HG03064 (cell line): ENCODE results near the gene USP12.

Experiments used
- ATAC-seq: cut with Tn5 transposase; IDR thresholded peaks from one replicate; pipeline ENCODE4 v1.9.1; 2021; ENCODE audit warnings: low read depth; ENCODE audit not compliant: unreplicated experiment

USP12 gene

DNA sequence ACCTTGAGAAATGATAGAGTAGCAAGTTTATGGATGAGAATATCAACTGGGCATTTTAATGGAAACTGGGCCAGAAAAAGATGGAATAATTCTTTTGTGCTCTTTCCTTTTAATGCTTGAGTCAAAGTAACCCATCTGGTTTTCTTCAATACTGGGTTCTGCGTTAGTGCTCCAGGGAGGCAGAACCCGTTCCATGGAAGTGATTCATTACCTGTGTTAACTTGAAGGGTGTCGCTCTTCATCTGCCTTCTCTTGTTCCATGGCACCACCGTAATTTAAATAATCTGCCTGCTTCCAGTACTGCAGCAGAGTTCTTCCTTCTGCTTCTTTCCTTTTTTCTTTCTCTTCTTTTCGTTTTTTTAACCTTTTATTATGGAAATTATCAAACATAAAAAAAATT, 14.7 kb upstream of the USP12 start:
- no peak for ATAC-seq

DNA sequence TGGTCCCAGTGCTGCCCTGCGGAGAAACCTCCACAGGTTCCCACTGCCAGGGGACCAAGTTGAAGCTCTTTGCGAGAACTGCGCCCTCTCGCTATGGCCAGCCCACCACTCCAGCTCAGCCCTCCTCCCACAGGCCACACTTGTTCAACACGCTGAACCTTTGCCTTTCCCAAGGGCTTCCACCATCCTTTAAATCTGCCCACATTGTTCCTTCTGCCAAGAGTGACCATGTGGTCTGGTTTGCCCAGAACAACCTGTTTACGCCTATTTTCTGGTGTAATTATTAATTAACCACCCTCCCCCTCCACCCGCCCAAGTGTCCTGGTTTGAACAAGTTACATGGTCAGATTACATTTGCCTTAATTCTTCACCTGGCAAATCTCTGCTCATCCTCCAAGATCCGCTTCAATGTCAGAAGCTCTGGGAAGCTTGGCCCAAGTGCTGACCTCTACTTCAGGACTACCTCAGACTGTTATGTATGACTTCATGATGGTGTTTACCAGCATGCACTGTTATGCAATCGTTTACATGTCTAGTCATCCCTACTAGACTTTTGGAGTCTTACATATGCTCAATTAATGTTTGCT, 12.0 kb upstream of the USP12 start:
- no peak for ATAC-seq

GRCh38 chr13:27182844-27183497, 11.4 kb upstream of the USP12 start:
- no peak for ATAC-seq

DNA sequence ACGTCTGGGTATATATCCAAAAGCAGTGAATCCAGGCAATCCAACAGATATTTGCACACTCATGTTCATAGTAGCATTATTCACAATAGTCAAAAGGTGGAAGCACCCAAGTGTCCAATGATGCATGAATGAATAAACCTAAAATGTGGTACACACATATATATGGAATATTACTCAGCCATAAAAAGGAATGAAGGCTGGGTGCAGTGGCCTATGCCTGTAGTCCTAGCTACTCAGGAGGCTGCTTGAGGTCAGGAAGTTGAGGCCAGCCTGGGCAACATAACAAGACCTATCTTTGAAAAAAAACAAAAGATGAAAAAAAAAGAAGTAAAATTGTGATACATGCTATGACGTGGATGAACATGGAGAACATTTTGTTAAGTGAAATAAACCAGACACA, 10.4 kb upstream of the USP12 start:
- ATAC-seq, result no peak

- no peak for ATAC-seq
Measured at GRCh38 chr13:27177852-27178251, 6.2 kb upstream of the USP12 start.

DNA sequence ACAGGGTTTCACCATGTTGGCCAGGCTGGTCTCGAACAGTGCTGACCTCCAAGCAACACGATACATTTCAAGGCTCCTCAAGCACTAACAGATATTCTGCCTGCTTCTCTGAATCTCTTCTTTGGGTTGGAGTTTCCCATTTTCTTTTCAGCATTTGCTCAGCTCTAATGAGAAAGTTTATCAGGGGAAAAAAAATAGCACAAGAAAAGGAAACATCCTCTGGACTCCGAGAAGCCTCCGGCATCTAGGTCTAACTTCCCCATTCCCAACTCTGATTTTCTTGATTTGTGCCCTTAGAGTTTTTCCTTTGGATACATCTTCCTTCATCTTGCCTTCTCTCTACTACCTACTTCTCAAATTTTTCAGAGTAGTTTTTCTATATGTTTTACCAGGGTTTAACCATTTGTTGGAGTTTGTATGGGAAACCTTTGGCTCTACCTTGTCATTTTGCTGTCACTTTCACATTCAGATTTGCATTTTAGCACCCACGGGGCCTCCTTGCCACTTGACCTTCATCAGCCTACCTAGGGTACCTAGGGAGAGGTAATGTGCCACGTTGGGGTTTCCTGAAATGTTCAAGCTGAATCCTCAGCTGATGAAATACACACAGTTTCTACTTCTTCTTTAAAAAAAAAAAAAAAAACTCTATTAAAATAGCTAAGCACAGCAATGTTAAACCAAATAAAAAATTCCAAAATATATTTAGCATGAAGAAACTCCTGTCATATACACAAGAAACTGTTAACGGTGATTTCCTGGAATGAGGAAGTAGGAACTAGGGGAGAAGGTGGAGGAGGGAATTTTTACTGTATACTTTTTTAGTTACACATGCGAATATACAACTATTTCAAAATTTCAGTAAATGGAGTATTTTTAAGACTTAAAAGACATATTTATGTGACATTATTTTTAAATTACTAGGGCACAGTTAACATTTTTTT, 5.1 kb upstream of the USP12 start:
- ATAC-seq, result no peak

DNA sequence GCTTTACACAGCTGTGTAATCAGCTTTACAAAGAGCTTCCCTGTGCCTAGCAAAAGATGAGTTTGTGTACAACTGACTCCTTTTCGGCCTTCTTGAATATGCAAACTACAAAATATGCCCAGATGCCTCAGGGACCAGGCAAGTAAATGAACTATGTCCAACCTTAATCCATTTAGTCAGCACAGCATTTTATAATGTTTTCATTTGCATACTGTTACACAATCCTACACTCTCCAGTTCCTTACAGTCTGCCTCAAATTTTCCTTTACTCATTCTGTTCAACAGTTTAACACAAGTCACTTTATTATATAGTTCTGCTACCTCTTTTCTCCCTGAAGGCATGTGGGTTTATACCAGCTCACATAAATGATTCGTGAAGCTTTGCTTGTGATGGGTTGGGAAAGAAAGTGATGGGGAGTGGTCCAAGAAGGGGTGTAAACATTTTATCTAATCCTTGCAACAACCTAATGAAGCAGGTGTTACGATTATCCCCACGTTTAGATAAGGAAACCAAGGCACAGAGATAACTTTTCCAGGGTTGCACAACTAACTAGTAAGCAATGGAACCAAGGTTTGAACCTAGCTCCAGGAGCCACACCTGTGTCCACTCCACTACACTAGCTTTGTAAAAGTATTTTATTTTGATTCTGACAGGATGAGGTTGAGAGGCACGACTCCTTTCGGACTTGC, 3.3 kb upstream of the USP12 start:
- ATAC-seq, result no peak

DNA sequence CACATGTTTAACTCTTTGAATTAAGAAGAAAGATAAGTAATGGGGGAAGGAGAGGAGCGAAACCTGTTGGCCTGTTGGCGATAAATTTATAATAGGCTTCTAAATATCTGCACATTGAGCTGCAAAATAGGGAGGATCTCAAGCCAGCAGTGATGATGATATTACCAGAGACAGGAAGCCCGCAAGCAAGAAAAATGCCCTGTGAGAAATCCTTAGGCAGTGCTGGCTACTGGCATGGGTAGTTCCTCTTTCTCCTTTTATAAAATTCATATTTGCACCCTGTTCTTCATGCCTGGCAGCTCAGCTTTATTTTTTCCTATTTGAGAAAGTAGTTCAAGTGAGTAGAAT, 858 bp upstream of the USP12 start:
- no peak for ATAC-seq

- ATAC-seq, result peak; percentile 54
Measured at GRCh38 chr13:27171827-27172494, 350 bp upstream of the USP12 start.

GRCh38 chr13:27170516-27171243, 931 bp downstream of the USP12 start:
- ATAC-seq, result peak; percentile 1

DNA sequence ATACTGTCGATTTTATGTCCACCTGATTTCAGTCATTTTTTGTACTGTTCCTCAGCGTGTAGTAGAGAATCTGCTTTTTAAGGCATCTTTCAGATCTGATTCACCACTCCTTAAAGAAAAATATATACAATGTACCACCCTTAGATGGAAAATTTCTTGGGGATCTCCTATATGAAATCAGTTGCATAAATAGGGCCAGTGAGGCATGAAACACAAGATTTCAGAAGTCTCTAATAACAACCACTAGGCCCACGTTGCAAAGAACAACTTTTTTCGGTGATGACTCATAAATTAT, 1.4 kb downstream of the USP12 start:
- ATAC-seq, result no peak

DNA sequence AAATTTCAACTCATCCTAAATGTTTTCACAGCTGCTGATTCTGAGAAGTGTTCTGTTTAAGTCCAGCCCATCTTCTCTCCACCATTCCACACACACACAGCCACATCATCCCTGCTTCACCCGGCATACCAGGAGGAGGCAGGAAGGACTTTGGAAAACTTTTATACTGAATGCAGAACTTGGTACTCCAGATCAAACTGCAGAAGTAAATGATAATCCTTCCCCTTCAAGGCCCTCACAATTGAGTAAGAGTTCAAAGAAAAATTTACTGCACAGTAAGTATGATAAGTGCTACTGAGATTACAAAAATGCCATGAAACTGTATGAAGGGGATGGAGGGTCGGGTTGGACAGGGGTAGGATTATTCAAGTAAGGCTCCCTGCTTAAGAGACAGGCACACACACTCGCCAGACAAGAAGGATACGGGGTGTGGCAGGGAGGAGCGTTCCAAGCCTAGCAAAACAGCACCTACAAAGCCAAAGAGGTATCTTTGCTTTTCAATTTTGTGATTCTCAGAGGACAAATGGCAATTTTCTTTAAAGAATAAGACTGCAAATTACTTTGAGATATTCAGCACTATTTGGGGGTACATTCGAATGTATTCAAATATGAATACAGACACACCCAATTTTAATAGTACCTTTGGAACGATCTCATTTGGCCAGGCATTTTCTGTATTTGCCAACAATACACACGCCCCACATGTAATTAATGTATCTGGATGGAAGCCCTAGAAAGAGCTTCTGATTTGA, 2.5 kb downstream of the USP12 start:
- no peak for ATAC-seq

GRCh38 chr13:27168086-27168485, 3.5 kb downstream of the USP12 start:
- no peak for ATAC-seq

- ATAC-seq, result no peak
Measured at GRCh38 chr13:27166313-27166712, 5.3 kb downstream of the USP12 start.

- no peak for ATAC-seq
Measured at GRCh38 chr13:27161980-27162379, 9.6 kb downstream of the USP12 start.

DNA sequence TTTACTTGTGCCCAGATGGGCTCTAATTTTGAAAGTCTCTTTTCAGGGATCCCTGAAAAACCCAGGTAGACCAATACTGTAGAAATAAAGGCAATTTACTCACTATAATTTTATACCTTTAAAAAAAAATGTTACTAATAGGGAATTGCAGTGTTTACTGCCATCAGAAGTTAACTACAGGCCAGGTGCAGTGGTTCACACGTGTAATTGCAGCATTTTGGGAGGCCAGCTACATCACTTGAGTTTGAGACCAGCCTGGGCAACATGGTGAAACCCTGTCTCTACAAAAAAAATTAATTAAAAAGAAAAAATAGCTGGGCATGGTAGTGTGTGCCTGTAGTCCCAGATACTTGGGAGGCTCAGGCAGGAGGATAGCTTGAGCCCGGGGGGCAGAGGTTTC, 10.2 kb downstream of the USP12 start:
- ATAC-seq, result no peak

DNA sequence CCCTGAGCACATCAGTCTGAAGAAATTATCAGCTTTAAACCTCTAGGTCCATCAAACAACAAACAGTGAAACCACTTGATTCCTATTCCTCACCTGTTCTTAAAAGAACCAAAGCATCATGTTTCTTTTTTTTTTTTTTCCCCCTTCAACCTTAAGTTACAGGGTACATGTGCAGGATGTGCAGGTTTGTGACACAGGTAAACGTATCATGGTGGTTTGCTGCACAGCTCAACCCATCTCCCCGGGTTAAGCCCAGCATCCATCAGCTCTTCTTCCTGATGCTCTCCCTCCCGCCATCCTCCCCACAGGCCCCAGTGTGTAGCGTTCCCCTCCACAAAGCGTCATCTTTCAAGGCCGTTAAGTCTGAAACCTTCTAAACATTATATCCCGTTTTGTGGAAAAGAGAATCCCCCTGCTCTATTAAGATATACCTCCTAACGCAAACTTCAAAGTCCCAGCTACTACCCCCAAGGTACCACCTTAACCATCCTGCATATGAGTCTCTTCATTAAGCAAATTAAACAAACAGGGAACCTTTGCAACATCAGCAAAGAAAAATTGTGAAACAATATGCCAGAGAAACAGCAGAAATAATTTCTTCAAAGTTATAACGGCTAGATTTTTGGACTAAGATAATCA, 10.8 kb downstream of the USP12 start:
- ATAC-seq, result no peak

DNA sequence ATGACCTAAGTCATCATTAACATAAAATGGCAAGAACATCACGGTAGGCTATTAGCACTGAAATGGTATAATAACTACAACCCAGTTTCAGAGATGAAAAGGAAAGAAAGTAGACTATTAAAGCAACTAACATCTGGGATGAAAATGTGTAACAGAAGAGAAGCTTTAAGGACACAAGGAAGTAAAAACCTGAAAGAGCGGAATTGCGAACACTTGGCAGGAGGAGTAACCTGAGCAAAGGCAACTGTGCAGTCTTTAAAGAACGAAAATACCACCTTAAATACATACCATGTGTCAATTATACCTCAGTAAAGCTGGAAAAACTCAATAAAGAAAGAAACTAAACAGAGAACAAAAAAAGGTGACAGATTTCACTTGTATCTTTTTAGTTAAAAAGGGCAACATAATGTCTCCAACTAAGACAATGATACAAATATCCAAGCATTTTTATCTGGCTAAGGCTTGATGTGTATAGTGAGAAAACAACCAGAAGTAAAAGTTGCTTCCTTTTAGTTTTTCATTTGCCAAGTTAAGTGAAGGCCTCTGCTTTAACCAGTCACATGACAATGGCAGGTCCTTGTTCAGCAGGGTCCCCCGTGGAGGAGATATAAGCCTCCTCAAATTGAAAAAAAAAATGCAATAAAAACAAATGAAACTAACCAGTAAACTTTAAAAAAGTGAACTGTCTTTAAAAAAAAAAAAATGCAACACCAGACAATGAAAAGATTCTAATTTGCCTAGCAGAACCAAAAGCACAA, 11.6 kb downstream of the USP12 start:
- no peak for ATAC-seq
